GM12874 (cell line): ENCODE results near the gene PPIL6.

ENCODE experiments used
- TF ChIP-seq, protein P1 (sequence below): IDR thresholded peaks from 2 replicates; pipeline ENCODE4 v1.5.1; 2011; ENCODE audit warnings: low read depth, mild to moderate bottlenecking, control low read depth, low read length, moderate library complexity; ENCODE audit not compliant: insufficient read depth

The PPIL6 gene

DNA sequence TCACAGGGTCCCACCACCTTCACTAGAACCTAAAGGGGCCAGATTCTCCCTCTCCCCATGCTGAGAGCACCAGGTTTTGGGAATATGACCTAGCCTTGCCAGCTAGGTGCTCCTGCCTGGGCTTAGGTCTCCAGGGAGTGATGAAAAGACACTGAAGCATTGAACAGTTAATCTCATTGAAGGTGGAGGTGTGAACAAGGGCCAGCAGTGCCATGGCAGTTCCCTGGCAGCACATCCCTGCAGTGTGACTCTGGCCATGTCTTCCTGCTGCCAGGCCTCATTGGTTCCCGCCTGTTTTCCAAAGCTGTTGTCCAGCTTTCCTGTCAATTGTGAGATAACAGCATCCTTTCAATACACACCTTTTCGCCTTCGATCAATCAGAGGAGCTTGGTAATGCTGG is 10.9 kb downstream of the PPIL6 start:
- TF ChIP-seq, protein P1, sequence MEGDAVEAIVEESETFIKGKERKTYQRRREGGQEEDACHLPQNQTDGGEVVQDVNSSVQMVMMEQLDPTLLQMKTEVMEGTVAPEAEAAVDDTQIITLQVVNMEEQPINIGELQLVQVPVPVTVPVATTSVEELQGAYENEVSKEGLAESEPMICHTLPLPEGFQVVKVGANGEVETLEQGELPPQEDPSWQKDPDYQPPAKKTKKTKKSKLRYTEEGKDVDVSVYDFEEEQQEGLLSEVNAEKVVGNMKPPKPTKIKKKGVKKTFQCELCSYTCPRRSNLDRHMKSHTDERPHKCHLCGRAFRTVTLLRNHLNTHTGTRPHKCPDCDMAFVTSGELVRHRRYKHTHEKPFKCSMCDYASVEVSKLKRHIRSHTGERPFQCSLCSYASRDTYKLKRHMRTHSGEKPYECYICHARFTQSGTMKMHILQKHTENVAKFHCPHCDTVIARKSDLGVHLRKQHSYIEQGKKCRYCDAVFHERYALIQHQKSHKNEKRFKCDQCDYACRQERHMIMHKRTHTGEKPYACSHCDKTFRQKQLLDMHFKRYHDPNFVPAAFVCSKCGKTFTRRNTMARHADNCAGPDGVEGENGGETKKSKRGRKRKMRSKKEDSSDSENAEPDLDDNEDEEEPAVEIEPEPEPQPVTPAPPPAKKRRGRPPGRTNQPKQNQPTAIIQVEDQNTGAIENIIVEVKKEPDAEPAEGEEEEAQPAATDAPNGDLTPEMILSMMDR, result no peak

GRCh38 chr6:109428889-109429477 is 11.4 kb downstream of the PPIL6 start:
- TF ChIP-seq, protein P1, result no peak

DNA sequence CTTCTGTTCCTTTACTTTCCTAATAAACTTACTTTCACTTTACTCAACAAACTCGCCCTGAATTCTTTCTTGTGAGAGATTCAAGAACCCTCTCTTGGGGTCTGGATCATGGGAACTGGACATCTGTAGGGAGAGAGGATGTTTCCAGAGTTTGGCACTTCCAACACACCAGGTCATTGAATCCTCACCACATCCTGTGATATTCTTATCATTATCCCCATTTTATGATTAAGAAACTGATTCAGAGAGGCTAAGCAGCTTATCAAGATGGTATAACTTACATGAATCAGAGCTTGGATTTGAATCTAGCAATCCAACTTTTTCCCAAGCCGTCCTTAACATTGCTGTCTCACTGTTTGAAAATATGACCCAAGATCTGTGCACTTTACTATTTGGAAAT is 15.5 kb downstream of the PPIL6 start:
- TF ChIP-seq, protein P1, result no peak

GRCh38 chr6:109421184-109421583 is 19.2 kb downstream of the PPIL6 start:
- TF ChIP-seq, protein P1, result no peak

DNA sequence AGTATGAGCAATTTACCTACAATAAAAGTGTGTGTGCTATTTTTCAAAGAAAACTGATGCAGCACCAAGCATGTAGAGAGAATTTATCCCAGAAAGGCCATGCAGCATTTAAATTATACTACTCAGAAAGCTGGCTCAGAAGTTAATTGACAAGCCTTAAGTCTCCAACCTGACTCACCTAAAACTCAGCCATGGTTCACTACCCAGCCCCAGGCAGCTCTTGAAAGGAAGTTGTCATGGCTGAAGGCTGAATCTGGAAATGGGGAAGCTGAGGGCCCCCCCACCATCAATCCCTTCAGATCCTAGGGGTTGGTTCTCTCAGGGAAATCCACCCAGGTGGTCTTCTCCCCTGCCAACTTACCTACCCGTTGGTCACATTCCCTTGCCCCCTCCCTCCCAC is 19.7 kb downstream of the PPIL6 start:
- TF ChIP-seq, protein P1, result no peak

DNA sequence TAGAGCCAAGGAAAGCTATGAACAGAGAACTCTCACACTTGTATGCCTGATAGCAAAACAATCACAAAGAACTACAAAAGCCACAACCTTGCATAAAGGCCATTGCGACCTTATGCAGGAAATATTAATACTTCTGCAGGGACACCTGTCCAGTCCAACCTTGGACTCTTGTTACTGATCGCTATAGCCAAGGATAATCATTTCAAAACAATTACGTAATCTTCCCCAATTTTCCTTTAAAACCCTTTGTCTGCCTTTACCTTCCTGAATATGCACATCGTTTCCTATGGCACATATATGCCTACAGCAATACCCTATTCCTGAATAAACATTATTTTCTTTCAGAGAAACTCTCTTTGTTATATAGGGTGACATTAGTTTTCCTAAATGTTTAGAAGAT is 22.8 kb downstream of the PPIL6 start:
- TF ChIP-seq, protein P1, result no peak

DNA sequence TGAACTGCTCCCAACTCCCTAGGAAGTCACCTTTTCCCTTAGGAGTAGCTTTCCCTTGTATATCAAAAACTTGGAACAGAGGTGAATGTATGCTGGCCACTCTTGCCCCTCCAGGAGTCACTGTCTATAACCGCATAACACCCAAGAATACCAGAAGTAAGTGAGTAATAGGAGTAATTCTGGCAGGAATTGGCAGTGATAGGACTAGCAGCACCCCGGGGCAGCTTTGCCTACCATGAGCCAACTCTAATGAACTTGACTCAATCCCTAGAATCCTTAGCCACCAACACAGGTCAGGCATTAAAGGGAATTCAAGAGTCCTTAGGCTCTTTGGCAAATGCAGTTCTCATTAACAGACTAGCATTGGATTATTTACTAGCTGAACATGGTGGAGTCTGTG is 29.4 kb downstream of the PPIL6 start:
- TF ChIP-seq, protein P1, result no peak
